Measurements from ENCODE around the gene SRSF1. TPM values are rescaled to one million over a fixed set of nuclear protein-coding genes. Genes with fewer than 3 reads are reported as not detected.
"Not testable (repeated sequence)": the region's sequence is repeated elsewhere in the genome, so short reads cannot be mapped to it uniquely, and the experiment has no call there.

The SRSF1 gene
- total RNA-seq, 1 experiment from 2014 or later = 336 TPM

DNA sequence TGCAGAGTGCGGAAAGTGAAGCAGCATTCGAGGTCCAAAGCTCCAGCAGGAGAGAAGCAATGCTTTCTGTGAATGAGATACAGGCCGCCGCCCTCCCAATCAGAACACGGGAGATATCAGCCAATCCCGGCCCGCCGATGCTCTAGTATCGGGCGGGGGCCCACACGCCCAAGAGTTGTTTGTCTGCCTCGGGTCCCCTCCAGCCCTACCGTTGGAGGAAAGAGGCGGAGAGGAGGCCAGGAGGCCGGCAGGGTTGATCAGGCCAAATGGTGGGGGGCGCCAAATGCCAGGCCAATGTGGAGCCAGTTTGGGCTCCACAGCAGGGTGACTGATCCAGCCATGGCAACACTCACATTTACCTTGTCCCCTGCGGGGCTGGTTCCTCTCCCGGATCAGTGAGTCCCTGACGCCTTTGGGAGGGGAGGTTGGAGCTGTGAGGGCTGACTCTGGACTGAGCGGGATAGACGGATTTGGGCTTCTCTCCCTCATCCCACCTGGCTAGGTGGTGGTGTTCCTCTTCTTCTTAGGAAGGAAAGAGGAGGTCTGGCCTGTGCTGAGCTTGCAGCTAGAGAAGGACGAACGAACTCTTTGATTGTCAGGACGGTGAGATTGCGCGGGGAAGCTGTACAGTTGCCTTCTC is 41.4 kb downstream of the SRSF1 start:
- DNase-seq (ENCODE audit: low read depth) = no peak

DNA sequence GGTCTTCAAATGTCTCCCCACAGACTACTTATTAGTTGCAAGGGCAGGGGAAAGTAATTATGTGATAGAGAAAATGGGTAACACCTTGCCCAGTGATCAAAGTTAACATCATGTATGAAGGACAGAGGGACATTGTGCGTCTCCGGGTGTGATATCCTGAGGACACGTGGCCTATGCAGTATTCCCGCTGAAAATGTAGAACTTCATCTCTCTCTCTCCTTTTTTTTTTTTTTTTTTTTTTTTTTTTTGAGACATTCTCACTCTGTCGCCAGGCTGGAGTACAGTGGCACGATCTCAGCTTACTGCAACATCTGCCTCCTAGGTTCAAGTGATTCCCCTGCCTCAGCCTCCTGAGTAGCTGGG is 43.9 kb downstream of the SRSF1 start:
- DNase-seq (ENCODE audit: low read depth) = no peak

DNA sequence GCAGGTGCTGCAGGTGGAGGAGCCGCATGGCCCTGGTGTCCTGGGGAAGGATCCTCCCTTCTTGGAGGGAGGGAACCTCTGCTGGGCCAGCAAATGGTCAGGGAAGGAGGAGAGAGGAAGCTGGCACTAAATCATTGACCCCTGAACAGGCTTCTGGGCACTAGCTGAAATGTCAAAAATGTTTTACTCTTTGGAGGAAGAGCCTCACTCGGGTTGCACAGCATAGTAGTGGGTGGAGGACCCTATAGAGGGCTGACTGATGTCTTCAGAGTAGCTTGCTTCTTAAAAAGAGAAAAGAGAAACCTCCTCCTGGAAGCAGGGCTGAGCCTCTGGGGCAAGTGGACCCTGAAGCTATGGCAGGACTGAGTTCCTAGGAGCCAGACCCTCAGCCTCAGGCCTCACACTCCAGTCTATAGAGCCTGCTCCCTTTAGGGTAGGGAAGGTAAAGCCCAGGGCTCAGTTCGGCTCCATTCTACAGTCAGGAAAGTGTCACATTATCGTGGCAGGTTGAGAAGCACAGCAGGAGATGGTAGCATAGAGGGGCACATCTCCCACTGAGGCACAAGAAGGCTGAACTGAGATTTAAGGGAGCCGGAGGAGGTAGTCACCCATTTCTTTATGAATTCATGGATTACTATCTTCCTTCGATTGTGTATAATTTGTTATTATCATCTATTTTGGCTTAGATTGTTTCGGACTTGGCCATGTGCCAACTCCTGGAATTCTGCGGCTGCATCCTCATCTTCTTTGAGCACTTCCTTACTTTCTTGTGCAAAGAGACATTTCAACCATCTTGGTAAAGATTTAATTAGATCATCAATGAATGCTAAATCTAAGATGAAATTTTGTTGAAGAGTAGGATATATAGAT is 44.5 kb downstream of the SRSF1 start:
- DNase-seq (ENCODE audit: low read depth) = no peak

DNA sequence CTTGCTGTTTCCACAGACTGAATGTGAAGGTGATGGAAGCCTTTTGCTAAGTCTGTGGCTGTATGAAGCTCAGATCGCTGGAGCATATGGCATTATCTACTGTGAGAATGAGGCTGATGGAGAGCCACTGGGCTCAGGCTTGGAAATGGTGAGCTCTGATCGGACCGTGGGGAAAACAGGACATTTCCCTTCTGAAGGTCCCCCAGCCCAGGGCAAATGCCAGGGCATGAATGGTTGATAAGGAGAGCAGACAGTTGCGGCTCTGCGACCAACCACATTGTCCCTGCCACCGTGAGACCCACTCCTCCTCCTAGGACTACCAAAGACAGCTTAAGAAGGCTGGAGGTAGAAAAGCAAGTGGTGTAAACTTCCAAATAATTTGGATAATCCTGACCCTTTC is 47.1 kb downstream of the SRSF1 start:
- no peak for DNase-seq (ENCODE audit: low read depth)

DNA sequence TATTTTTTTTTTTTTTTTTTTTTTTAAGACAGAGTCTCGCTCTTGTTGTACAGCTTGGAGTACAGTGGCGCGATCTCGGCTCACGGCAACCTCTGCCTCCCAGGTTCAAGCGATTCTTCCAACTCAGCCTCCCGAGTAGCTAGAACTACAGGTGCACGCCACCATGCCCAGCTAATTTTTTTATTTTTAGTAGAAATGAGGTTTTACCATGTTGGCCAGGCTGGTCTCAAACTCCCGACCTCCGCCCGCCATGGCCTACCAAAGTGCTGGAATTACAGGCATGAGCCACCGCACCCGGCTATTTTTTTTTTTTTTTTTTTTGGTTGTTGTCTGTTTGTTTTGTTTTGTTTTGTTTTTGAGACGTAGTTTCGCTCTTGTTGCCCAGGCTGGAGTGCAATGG is 48.7 kb downstream of the SRSF1 start:
- DNase-seq (ENCODE audit: low read depth) = not testable (repeated sequence)

DNA sequence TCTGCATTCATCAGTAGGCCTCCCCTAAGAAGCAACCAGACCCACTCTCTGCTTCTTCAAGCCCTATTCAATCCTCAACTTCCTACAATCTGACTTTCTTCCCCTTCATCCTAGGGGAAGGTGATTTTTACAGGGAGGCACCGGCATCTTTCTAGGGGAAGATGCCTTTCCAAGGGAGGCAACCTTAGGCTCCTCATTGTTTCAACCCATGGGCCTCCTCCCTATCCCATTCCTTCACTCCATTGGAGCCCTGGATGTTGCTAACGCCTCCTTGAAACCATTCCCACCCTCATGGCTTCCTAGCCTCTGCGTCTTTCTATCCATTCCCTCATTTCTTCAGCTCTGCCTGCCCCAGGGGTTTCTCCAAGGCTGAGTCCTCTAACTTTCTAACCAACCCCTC is 49.2 kb downstream of the SRSF1 start:
- no peak for DNase-seq (ENCODE audit: low read depth)

DNA sequence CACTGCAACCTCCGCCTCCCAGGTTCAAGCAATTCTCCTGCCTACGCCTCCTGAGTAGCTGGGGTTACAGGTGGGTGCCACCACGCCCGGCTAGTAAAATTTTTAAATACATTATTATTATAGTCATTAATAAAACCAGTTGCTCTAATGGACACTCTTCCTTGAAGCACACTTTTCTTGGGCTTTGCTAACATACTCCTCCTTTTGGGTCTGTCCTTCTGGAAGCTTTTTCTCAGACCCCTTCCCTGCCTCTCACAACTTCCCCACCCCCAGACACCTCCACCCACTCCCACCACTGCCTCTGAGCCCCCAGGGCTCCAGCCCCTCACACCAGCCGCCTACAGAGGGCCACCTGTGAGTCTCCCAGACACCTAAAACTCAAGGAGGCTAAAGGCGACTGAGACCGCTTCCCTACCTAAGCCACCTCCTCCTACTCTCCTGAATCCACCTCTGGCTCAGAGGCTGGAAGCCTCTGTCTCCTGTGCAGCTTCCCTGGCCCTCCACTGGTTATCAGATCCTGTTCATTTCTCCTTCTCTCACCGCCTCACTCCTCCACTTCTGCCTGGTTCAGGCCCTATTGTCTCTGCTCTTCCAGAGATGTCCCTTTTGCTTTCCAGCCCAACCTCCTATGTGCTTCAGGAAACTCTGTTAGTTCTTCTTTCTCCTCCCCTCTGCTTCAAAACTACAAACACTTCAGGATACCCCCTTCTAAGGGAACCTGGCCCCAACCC is 49.8 kb downstream of the SRSF1 start:
- no peak for DNase-seq (ENCODE audit: low read depth)

DNA sequence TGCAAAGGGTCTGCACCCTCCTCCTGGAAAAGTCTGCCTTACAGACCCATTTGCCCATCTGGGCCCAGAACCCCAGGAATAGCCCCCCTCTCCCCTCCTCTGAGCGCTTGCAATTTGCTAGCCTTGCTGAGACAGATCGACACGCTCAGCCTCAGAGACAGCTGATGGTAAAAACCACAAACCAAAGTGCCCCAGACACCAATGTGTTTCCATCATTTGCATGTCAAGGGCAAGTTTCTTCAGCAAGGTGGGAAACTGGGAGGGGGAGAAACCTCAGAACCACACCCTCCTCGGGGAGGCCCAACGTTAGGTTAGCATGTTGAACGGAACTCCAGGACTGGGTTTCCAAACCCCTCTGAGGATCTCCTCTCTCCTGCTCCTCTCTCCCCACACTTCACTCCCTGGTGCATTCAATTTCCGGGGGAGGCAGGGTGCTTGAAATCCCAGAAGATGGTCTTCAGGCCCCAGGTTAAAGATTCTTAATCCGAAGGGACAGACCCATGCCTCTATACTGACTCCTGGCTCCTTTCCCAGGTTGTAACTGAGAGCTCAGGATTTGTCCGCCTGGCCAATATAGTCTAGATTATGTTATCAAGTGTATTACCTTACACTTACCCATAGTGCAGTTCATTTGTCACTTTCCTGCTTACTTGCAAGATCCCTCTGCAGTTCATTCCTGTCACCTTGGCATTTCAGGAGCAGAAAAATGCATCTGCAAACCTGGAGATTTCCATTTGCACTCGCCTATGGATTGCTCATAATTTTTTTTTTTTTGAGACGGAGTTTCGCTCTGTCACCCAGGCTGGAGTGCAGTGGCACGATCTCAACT is 50.5 kb downstream of the SRSF1 start:
- DNase-seq (ENCODE audit: low read depth) = no peak

DNA sequence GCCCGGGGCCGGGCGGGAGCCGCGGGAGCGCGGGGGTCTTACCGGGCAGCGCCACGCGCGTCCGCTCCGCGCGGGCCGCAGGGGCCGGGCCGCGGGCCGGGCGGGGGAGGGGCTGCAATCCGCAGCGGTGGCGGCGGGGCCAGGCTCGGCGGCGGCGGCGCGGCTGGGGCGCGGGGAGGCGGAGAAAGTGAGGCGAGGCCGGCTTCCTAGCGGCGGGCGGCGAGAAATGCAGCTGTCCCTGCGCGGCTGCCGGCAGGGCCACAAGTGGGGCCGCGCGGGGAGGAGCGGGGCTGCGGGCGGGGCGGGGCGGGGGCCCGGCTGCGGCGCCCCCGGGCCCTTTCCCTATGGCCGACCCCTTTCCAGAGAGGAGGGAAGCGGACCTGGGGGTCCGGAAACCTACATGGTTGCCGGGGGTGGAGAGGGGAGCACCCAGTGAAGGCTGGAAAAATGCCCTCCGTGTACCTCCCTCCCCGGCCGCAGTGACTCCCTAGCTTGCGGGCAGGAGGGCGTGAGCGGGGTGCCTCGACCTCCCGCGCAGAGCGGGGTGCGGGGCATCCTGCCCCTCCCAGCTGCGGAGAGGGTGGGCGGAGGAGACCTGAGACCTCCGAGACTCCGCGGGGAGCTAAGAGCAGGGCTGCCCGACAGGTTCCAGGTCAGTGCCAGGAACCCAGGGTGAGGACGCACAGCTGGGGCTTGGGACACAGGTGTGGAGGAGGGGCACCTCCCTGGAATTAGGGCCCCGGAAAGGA is 51.7 kb downstream of the SRSF1 start, which contains the start of gene CUEDC1:
CUEDC1 (minus strand) TSS at position 230 of the 749 bp plus-strand sequence. CDS start 69,848 bp downstream, outside the sequence.
- DNase-seq (ENCODE audit: low read depth) = peak; percentile 55

DNA sequence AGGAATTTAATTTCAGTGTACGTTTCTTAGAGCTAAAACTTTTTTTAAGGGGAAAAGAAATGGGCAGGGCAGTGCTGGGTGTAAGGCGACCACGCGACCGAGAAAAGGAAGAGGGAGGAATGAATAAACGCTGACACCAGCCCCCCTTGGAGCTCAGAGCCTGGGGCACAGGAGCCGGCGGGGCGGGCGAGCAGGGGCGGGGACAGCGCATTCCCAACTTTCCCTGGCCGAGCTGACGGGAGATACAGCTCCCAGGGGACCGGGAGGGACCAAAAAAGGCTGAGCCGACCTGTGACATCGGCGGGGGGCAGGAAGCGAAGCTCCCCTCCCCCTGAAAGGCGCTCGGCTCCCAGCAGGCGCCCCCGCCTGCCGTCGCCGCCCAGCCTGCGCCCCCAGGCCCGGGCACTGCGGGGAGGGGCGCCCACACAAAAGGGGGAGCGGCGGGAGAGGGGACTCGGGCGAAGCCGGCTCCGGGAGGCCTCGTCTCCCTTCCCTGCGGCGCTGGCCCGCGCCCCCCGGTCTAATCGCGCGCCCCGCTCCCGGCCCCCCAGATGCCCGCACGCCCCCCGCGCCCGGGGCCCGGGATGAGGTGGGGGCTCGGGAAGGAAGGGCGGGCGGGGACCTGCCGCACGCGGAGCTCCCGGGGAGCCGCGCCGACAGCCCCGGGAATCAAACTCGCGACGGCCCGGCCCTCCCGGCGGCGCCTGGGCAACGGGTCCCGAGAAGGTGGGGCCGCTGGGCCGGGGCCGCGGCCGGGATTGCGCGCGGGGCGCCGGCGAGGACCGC is 52.5 kb downstream of the SRSF1 start:
- DNase-seq (ENCODE audit: low read depth) = peak; percentile 81

DNA sequence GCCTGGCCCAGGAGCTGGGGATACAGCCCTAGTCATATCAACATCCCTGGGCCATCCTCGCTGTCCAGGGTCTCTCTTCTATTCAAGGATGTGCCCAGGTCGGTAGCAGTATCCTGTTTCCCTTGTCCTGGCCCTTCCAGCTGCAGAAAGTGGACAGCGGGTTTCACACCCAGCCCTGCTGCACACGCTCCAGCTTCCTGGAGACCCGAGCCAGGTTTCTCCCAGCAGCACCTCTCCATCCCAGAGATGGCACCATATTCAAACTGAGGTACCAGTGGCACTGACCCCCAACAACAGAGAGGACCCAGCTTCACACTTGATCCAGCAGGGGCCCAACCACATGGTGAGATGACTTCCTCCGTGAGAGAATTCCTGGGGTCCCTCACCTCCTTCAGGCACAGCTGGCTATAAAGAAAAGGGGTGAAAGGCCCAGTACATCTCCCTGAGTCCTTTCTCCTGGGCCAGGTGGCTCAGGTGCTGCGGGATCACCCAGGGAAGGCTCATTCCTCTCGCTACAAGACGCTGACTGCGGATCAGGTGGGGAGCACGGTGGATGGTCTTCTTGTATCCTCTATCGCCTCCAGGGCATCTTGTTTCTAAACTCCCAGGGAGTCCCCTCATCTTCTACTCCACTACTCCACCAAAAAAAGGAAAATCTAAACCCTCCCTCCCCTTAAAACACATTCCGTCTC is 53.2 kb downstream of the SRSF1 start:
- DNase-seq (ENCODE audit: low read depth) = no peak

Other genes starting within 250 kb of the SRSF1 start
- 25.8 and 31.8 TPM in 2 replicates for gene MRPS23, start 157.2 kb downstream of the SRSF1 start, total RNA-seq (2014; rRNA removed; shearing (Covaris generic))
- gene CUEDC1, start 51.8 kb downstream of the SRSF1 start, total RNA-seq (2014; rRNA removed; shearing (Covaris generic)) = 4.4 and 16.2 TPM in 2 replicates
- gene VEZF1, start 19.0 kb downstream of the SRSF1 start, total RNA-seq (2014; rRNA removed; shearing (Covaris generic)) = 62.4 and 63.3 TPM in 2 replicates
- 12.9 and 13.2 TPM in 2 replicates for gene DYNLL2, start 76.2 kb upstream of the SRSF1 start, total RNA-seq (2014; rRNA removed; shearing (Covaris generic))
- gene OR4D1, start 141.1 kb upstream of the SRSF1 start, total RNA-seq (2014; rRNA removed; shearing (Covaris generic)) = not detected in 2 replicates
- gene OR4D2, start 159.7 kb upstream of the SRSF1 start, total RNA-seq (2014; rRNA removed; shearing (Covaris generic)) = not detected in 2 replicates
- gene EPX, start 185.5 kb upstream of the SRSF1 start, total RNA-seq (2014; rRNA removed; shearing (Covaris generic)) = not detected in 2 replicates
- 8.1 and 13.8 TPM in 2 replicates for gene MKS1, start 212.0 kb upstream of the SRSF1 start, total RNA-seq (2014; rRNA removed; shearing (Covaris generic))
- not detected in 2 replicates for gene LPO, start 231.3 kb upstream of the SRSF1 start, total RNA-seq (2014; rRNA removed; shearing (Covaris generic))

Measured in M059J (cell line).